ENCODE data around the gene MMP11.

DNA sequence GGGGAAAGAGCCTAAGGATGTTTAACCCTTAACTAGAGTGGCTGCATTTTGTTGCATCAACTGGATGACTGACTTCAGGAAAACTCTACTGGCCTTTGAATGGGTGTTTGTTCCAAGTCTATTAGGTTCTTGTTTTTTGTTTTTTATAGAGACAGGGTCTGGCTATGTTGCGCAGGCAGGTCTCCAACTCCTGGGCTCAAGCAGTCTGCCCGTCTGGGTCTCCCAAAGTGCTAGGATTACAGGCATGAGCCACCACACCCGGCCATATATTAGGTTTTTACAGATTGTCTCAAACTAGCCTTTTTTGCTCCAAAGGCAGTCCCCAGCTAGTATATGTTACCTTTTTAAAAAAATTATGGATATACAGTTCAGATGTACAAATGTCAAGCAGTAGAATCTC is 15.3 kb downstream of the MMP11 start:
- no peak for TF ChIP-seq CTCF (IDR thresholded peaks at IDR 0.05; ENCODE audit: insufficient read depth, low read length)
- no peak for TF ChIP-seq REST (IDR thresholded peaks at IDR 0.05; ENCODE audit: insufficient replicate concordance, low read depth)
- no peak for TF ChIP-seq SPI1 (IDR thresholded peaks at IDR 0.05; ENCODE audit: borderline replicate concordance, low read depth)
- TF ChIP-seq POLR2AphosphoS5 (IDR thresholded peaks at IDR 0.05; ENCODE audit: low read depth): no peak

Measured in HL-60 (cell line).